Measurements from ENCODE around the gene SPEN.

DNA sequence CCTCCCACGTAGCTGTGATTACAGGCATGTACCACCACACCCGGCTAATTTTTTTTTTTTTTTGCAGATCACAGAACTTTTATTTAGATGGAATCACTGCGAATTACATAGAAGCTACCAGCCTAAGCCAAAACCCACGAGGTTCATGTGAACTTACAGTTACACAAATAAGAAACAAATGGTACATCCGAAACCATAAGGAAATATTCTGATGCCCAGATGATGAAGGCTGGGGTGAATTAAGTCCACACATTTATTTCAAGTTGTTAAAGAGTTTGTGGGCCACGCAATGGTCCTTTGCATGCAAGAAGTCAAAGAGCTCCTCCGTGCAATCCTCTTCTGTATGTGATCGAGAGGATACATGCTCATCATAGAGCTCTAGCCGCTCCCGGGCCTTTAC lies 40.4 kb upstream of the SPEN start:
- TF ChIP-seq, protein P1, sequence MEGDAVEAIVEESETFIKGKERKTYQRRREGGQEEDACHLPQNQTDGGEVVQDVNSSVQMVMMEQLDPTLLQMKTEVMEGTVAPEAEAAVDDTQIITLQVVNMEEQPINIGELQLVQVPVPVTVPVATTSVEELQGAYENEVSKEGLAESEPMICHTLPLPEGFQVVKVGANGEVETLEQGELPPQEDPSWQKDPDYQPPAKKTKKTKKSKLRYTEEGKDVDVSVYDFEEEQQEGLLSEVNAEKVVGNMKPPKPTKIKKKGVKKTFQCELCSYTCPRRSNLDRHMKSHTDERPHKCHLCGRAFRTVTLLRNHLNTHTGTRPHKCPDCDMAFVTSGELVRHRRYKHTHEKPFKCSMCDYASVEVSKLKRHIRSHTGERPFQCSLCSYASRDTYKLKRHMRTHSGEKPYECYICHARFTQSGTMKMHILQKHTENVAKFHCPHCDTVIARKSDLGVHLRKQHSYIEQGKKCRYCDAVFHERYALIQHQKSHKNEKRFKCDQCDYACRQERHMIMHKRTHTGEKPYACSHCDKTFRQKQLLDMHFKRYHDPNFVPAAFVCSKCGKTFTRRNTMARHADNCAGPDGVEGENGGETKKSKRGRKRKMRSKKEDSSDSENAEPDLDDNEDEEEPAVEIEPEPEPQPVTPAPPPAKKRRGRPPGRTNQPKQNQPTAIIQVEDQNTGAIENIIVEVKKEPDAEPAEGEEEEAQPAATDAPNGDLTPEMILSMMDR (IDR thresholded peaks at IDR 0.05; ENCODE audit: borderline replicate concordance, extremely low read depth, low read length, poor library complexity, severe bottlenecking), result no peak
- TF ChIP-seq EZH2 (IDR thresholded peaks at IDR 0.05; ENCODE audit: borderline replicate concordance, low read depth, low read length, severe bottlenecking), result no peak
